HFFc6 (cell line): ENCODE measurements around the gene AMPD3. TPM values are rescaled to one million over a fixed set of nuclear protein-coding genes. Genes with fewer than 3 reads are reported as not detected.

ENCODE experiments used
- DNase-seq: peaks from one replicate; pipeline ENCODE4 v3.0.0-alpha.2; 2018
- H3K27ac Mint-ChIP-seq: 2 replicates; pipeline ENCODE4 v1.8.0; 2020; ENCODE audit warnings: mild to moderate bottlenecking, mixed read lengths
- H3K27me3 Mint-ChIP-seq: 2 replicates; pipeline ENCODE4 v1.8.0; 2021; ENCODE audit warnings: mild to moderate bottlenecking, moderate library complexity, mixed read lengths; ENCODE audit not compliant: insufficient read depth
- H3K36me3 Mint-ChIP-seq: 2 replicates; pipeline ENCODE4 v1.8.0; 2021; ENCODE audit warnings: low read depth, mixed read lengths
- H3K4me1 Mint-ChIP-seq: 2 replicates; pipeline ENCODE4 v1.8.0; 2020; ENCODE audit warnings: low read depth, mixed read lengths
- H3K4me3 Mint-ChIP-seq: 2 replicates; pipeline ENCODE4 v1.8.0; 2020; ENCODE audit warnings: mild to moderate bottlenecking, moderate library complexity, mixed read lengths
- H3K9me3 Mint-ChIP-seq: 2 replicates; pipeline ENCODE4 v1.8.0; 2020; ENCODE audit warnings: mild to moderate bottlenecking, mixed read lengths
- CTCF ChIP-seq: fragments of 200-600 bp; sonication (generic); IDR thresholded peaks from 2 replicates; pipeline ENCODE4 v1.5.0; 2021; ENCODE audit warnings: antibody characterized with exemption, mild to moderate bottlenecking
- total RNA-seq, 6 experiments: library from RNA; stranded (reverse); fragmentation: NEBNext Ultra II Directional; extraction: Animal tissue kit (Norgen Biotek cat#: 25700); gene quantifications; 2 replicates in 1 of 6; 3 replicates in 5 of 6; pipeline ENCODE4 v1.2.3, GENCODE V29; 2021

AMPD3 gene
- total RNA-seq, 6 experiments from 2014 or later, result 9.6 to 10.6 (median 10.0) TPM

- peaks cover 6% of the 10 kb centered on the region for H3K4me1 Mint-ChIP-seq
- H3K4me3 Mint-ChIP-seq, result no peak overlapping the region
- H3K27me3 Mint-ChIP-seq, result no peaks in the 10 kb centered on the region; the same call in none of the 2 replicates
- no peak for DNase-seq
- H3K36me3 Mint-ChIP-seq, result no peaks in the 10 kb centered on the region; the same call in 1 of the 2 replicates
- H3K9me3 Mint-ChIP-seq, result no peaks in the 10 kb centered on the region
- TF ChIP-seq CTCF, result no peak
- H3K27ac Mint-ChIP-seq, result peak overlapping the region; percentile 14; the same call in 1 of the 2 replicates
Measured at GRCh38 chr11:10481560-10482349, 26.7 kb downstream of the AMPD3 start.

GRCh38 chr11:10483174-10483573 lies 28.1 kb downstream of the AMPD3 start:
- peaks cover 2% of the 10 kb centered on the region; the same call in 1 of the 2 replicates for H3K36me3 Mint-ChIP-seq
- no peak overlapping the region for H3K27ac Mint-ChIP-seq
- H3K4me1 Mint-ChIP-seq, result peaks cover 7% of the 10 kb centered on the region
- H3K9me3 Mint-ChIP-seq, result no peaks in the 10 kb centered on the region
- no peak for TF ChIP-seq CTCF
- H3K27me3 Mint-ChIP-seq, result no peaks in the 10 kb centered on the region; the same call in none of the 2 replicates
- no peak overlapping the region for H3K4me3 Mint-ChIP-seq
- DNase-seq, result no peak

- H3K9me3 Mint-ChIP-seq, result no peaks in the 10 kb centered on the region
- no peaks in the 10 kb centered on the region; the same call in 1 of the 2 replicates for H3K27me3 Mint-ChIP-seq
- H3K4me3 Mint-ChIP-seq, result no peak overlapping the region
- no peak for TF ChIP-seq CTCF
- peaks cover 9% of the 10 kb centered on the region for H3K4me1 Mint-ChIP-seq
- DNase-seq, result no peak
- H3K27ac Mint-ChIP-seq, result no peak overlapping the region
- H3K36me3 Mint-ChIP-seq, result peaks cover 6% of the 10 kb centered on the region; the same call in 1 of the 2 replicates
Measured at GRCh38 chr11:10483584-10483983, 28.5 kb downstream of the AMPD3 start.

- no peak for DNase-seq
- H3K27ac Mint-ChIP-seq, result no peak overlapping the region
- H3K9me3 Mint-ChIP-seq, result no peaks in the 10 kb centered on the region
- peaks cover 10% of the 10 kb centered on the region for H3K4me1 Mint-ChIP-seq
- H3K27me3 Mint-ChIP-seq, result no peaks in the 10 kb centered on the region; the same call in 1 of the 2 replicates
- no peak for TF ChIP-seq CTCF
- no peak overlapping the region for H3K4me3 Mint-ChIP-seq
- peaks cover 8% of the 10 kb centered on the region; the same call in 1 of the 2 replicates for H3K36me3 Mint-ChIP-seq
Measured at GRCh38 chr11:10484461-10485180, 29.6 kb downstream of the AMPD3 start.

GRCh38 chr11:10485646-10486045 lies 30.6 kb downstream of the AMPD3 start:
- H3K4me3 Mint-ChIP-seq, result no peak overlapping the region
- no peak for TF ChIP-seq CTCF
- no peak for DNase-seq
- H3K4me1 Mint-ChIP-seq, result peaks cover 20% of the 10 kb centered on the region
- peaks cover 15% of the 10 kb centered on the region for H3K36me3 Mint-ChIP-seq
- no peak overlapping the region for H3K27ac Mint-ChIP-seq
- H3K27me3 Mint-ChIP-seq, result no peaks in the 10 kb centered on the region; the same call in 1 of the 2 replicates
- H3K9me3 Mint-ChIP-seq, result no peaks in the 10 kb centered on the region
